Measurements from ENCODE around the gene CCN2.

CCN2 gene, protein sequence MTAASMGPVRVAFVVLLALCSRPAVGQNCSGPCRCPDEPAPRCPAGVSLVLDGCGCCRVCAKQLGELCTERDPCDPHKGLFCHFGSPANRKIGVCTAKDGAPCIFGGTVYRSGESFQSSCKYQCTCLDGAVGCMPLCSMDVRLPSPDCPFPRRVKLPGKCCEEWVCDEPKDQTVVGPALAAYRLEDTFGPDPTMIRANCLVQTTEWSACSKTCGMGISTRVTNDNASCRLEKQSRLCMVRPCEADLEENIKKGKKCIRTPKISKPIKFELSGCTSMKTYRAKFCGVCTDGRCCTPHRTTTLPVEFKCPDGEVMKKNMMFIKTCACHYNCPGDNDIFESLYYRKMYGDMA

DNA sequence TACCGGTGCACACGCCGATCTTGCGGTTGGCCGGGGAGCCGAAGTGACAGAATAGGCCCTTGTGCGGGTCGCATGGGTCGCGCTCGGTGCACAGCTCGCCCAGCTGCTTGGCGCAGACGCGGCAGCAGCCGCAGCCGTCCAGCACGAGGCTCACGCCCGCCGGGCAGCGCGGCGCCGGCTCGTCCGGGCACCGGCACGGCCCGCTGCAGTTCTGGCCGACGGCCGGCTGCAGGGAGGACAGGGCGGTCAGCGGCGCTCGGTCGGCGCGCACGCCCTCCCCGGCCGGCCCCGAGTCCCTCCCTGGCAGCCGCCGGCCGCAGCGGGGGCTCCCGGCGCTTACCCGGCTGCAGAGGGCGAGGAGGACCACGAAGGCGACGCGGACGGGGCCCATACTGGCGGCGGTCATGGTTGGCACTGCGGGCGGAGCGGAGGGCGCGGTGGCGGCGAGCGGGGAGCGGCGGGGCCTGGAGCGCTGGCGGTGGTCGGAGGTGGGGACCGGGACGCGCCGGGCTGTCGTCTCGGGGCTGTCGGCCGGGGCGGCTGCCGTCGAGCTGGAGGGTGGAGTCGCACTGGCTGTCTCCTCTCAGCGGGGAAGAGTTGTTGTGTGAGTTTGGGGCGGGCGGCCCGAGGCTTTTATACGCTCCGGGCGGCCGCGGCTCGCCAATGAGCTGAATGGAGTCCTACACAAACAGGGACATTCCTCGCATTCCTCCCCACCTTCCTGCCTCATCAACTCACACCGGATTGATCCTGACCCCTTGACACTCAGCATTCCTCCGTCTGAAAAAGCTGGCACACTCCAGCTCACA lies at the start of gene CCN2:
CCN2 (minus strand) TSS at position 606 of the 809 bp plus-strand sequence; CDS start at position 406, 200 bp downstream.
- peak within 1 kb of the TSS; percentile 74 for H3K4me3 ChIP-seq (ENCODE audit: low read depth, low read length)
- peak within 1 kb of the TSS; percentile 91 for H3K27ac ChIP-seq (ENCODE audit: low read depth, low read length)
- H3K27me3 ChIP-seq (ENCODE audit: control insufficient read depth, insufficient read depth, low read length), result no peaks in the 10 kb centered on the region
- peaks cover 59% of the 10 kb centered on the region for H3K4me1 ChIP-seq (ENCODE audit: control insufficient read depth, insufficient read depth, low read length)
- H3K9ac ChIP-seq (ENCODE audit: low read length), result peak within 1 kb of the TSS; percentile 84
- H3K9me3 ChIP-seq (ENCODE audit: control insufficient read depth, insufficient read depth, low read depth, low read length), result no peaks in the 10 kb centered on the region
- H3K36me3 ChIP-seq (ENCODE audit: control insufficient read depth, insufficient read depth, low read length), result peaks cover 29% of the 10 kb centered on the region

DNA sequence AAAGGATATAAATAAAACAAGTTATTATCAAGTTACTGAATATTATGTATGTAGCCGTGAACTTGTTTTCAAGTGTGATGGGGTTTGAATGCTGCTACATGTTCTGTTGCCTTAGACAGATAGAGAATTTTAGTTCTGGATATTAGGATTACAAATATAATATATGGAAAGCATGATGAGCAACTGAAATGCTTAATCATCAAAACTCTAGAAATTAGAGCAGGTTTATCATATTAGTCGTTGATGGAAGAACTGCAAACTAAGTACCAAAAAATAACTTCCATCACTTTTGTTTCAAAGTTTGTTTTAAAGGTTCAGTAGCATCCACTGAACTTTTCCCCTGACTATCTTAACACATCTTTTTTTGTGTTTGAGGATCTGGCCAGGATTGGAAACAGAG lies 49.1 kb upstream of the CCN2 start:
- Histone ChIP-seq H3K27ac (ENCODE audit: low read depth, low read length) (no peak overlapping the region), H3K9ac (ENCODE audit: low read length) (no peak overlapping the region), H3K9me3 (ENCODE audit: control insufficient read depth, insufficient read depth, low read depth, low read length) (peaks cover 25% of the 10 kb centered on the region), H3K4me3 (ENCODE audit: low read depth, low read length) (no peak overlapping the region), H3K27me3 (ENCODE audit: control insufficient read depth, insufficient read depth, low read length) (no peaks in the 10 kb centered on the region), H3K4me1 (ENCODE audit: control insufficient read depth, insufficient read depth, low read length) (no peaks in the 10 kb centered on the region), H3K36me3 (ENCODE audit: control insufficient read depth, insufficient read depth, low read length) (peaks cover 2% of the 10 kb centered on the region; the same call in 1 of the 2 replicates)

DNA sequence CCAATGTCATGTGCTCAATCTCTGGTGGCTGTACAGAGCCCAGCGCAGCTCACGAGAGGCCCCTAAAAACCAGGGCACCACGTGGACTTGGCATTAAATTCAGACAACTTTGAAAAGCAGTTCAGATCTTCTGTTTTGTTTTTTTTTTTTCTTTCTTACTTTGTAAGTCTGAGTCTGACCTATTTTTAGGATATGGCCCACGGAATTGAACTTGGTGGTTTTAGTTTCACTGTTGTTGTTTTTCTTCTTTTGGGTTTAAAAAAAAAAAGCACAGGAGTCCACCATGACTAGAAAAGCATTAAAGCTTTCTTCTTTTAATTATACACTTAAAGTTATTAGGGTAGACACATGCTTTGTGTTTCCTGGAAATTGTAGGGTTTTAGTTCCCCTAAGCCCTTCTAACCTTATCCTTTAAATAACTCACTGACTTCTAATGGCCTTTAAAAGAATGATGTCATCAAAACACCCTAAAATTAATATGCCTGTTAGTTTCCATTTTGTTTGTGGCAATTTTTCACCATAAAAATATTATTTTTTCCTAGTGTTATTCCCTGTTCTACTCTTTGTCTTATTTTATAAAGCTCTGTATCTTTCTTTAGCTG lies 48.5 kb upstream of the CCN2 start:
- no peak overlapping the region for H3K27ac ChIP-seq (ENCODE audit: low read depth, low read length)

DNA sequence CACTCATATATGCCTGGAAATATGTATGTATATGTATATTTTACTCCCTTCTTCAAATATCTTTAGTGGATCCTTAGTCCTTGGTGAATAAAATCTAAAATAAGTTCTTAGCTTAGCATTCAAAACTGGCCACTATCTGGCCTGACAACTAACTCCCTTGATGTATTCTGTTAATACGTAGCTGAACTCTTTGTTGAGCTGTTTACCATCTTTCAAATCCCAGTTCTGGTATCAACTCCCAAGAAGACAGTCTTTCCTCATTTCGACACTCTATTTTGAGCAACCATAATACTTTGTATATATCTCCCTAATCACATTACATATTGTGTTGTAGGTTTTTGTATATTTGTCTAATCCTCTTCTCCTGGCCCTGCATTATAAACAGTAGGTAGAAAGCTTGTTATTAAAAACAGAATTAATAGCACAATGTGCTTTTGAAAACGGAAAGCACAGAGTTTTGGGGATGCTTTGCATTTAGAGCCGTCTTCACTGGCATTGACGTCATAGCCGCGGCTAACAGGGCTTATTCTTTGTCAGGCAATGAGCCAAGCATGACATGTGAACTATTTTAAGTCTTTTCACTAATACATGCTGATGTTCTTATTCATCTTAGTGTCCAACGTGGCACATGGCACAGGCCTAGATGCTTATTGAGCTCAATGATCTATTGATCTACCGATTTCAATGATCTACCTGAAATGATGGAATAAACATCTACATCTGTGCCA lies 47.2 kb upstream of the CCN2 start:
- Histone ChIP-seq H3K9me3 (ENCODE audit: control insufficient read depth, insufficient read depth, low read depth, low read length) (peaks cover 13% of the 10 kb centered on the region), H3K4me1 (ENCODE audit: control insufficient read depth, insufficient read depth, low read length) (no peaks in the 10 kb centered on the region), H3K4me3 (ENCODE audit: low read depth, low read length) (no peak overlapping the region), H3K27ac (ENCODE audit: low read depth, low read length) (no peak overlapping the region), H3K27me3 (ENCODE audit: control insufficient read depth, insufficient read depth, low read length) (no peaks in the 10 kb centered on the region), H3K36me3 (ENCODE audit: control insufficient read depth, insufficient read depth, low read length) (no peaks in the 10 kb centered on the region; the same call in 1 of the 2 replicates), H3K9ac (ENCODE audit: low read length) (no peak overlapping the region)

More for the DNA sequence above, 48.5 kb upstream of the CCN2 start:
- Histone ChIP-seq H3K36me3 (ENCODE audit: control insufficient read depth, insufficient read depth, low read length) (peaks cover 2% of the 10 kb centered on the region; the same call in 1 of the 2 replicates), H3K9me3 (ENCODE audit: control insufficient read depth, insufficient read depth, low read depth, low read length) (peaks cover 23% of the 10 kb centered on the region), H3K4me3 (ENCODE audit: low read depth, low read length) (no peak overlapping the region), H3K9ac (ENCODE audit: low read length) (no peak overlapping the region), H3K4me1 (ENCODE audit: control insufficient read depth, insufficient read depth, low read length) (no peaks in the 10 kb centered on the region), H3K27me3 (ENCODE audit: control insufficient read depth, insufficient read depth, low read length) (no peaks in the 10 kb centered on the region)

DNA sequence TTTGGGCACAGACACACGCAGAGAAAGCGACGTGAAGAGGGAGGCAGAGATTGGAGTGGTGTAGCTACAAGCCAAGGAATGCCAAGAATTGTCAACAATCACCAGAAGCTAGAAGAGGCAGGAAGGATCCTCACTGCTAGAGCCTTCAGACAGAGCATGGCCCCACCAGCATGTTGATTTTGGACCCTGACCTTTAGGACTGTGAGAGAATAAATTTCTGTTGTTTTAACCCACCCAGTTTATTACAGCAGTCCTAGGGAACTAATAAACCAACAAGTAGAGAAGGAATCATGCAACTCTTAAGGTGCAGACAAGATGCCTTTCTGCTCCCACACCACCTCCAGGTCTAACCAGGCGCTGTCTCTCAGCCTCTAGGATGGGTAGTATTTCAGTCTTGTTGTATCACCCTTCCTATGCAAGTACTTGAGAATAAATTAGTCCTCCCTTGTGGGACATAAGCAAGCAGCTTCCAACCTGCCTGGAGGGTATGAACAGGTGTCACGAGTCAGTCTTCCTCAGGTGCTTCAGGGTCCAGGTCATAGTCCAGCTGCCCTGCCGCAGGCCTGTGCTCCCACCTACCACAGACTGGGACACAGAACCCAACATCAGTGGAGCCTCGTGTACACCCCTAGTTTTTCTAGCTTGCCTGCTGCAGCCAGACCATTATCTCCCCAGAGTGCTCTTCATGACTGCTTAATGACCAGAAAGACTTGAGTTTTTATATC lies 46.4 kb upstream of the CCN2 start:
- Histone ChIP-seq H3K9me3 (ENCODE audit: control insufficient read depth, insufficient read depth, low read depth, low read length) (peaks cover 4% of the 10 kb centered on the region; the same call in 1 of the 2 replicates), H3K4me1 (ENCODE audit: control insufficient read depth, insufficient read depth, low read length) (no peaks in the 10 kb centered on the region), H3K27ac (ENCODE audit: low read depth, low read length) (no peak overlapping the region), H3K36me3 (ENCODE audit: control insufficient read depth, insufficient read depth, low read length) (no peaks in the 10 kb centered on the region), H3K27me3 (ENCODE audit: control insufficient read depth, insufficient read depth, low read length) (no peaks in the 10 kb centered on the region), H3K9ac (ENCODE audit: low read length) (no peak overlapping the region), H3K4me3 (ENCODE audit: low read depth, low read length) (no peak overlapping the region)

DNA sequence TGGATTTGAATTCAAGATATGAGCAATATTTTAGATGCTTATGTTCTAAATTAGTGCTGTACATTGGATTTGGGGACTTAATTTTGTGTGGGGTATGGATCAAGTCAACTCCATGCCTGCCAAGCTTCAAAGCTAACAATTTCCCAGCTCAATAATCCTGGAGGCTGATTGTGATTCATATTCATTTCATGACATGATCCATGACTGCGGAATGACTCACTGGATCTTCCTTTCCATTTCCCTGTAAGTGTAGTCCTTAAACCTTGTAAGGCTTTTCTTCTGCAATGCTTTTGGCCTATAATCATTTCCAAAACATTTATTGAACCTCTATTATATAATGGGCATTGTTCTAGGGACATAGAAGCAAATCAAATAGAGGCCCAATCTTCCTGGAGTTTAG lies 44.7 kb upstream of the CCN2 start:
- H3K27ac ChIP-seq (ENCODE audit: low read depth, low read length), result no peak overlapping the region
- H3K27me3 ChIP-seq (ENCODE audit: control insufficient read depth, insufficient read depth, low read length), result no peaks in the 10 kb centered on the region
- no peak overlapping the region for H3K9ac ChIP-seq (ENCODE audit: low read length)
- no peaks in the 10 kb centered on the region for H3K9me3 ChIP-seq (ENCODE audit: control insufficient read depth, insufficient read depth, low read depth, low read length)
- no peaks in the 10 kb centered on the region for H3K4me1 ChIP-seq (ENCODE audit: control insufficient read depth, insufficient read depth, low read length)
- H3K4me3 ChIP-seq (ENCODE audit: low read depth, low read length), result no peak overlapping the region
- H3K36me3 ChIP-seq (ENCODE audit: control insufficient read depth, insufficient read depth, low read length), result no peaks in the 10 kb centered on the region

DNA sequence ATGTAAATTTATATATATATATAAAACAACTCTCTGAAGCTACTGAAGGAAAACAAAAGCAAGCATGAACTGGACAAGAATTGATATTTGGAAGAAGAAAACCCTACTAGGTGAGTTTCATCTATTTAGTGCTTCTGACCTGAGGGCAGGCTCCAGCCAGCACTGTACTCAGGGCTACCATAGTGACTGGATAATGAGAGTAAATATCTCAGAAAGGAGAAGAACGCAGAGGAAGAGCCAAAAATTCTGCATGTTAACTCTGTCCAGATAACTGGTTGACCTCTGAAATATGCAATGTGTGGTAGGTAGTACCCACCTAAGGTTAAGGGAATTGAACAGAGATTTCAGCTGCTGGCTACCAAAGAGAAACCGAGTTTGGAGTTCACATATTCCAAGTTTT lies 41.4 kb upstream of the CCN2 start:
- Histone ChIP-seq H3K9me3 (ENCODE audit: control insufficient read depth, insufficient read depth, low read depth, low read length) (no peaks in the 10 kb centered on the region), H3K4me3 (ENCODE audit: low read depth, low read length) (no peak overlapping the region), H3K27me3 (ENCODE audit: control insufficient read depth, insufficient read depth, low read length) (no peaks in the 10 kb centered on the region), H3K4me1 (ENCODE audit: control insufficient read depth, insufficient read depth, low read length) (no peaks in the 10 kb centered on the region), H3K9ac (ENCODE audit: low read length) (no peak overlapping the region), H3K27ac (ENCODE audit: low read depth, low read length) (no peak overlapping the region), H3K36me3 (ENCODE audit: control insufficient read depth, insufficient read depth, low read length) (no peaks in the 10 kb centered on the region)

DNA sequence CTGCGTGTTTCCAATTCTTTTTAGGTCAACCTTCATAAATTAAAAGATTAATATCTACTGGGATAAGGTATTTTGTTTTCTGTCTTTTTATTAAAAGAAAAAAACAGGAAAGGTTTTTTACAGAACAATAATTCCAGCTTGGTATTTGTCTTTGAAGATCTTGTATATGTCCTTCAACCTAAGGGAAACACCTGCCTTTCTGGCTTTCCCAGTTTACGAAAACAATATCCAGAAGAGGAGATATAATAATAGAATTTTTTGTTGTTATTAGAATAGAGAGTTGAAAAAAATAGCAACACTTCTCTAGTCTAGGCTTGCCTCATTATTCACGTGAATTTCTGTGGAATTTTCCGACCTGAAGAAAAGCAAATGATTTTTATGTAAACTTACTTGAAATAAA lies 37.9 kb upstream of the CCN2 start:
- no peak overlapping the region for H3K4me3 ChIP-seq (ENCODE audit: low read depth, low read length)
- no peak overlapping the region for H3K27ac ChIP-seq (ENCODE audit: low read depth, low read length)
- no peaks in the 10 kb centered on the region for H3K4me1 ChIP-seq (ENCODE audit: control insufficient read depth, insufficient read depth, low read length)
- no peaks in the 10 kb centered on the region for H3K9me3 ChIP-seq (ENCODE audit: control insufficient read depth, insufficient read depth, low read depth, low read length)
- H3K27me3 ChIP-seq (ENCODE audit: control insufficient read depth, insufficient read depth, low read length), result no peaks in the 10 kb centered on the region
- H3K9ac ChIP-seq (ENCODE audit: low read length), result no peak overlapping the region
- H3K36me3 ChIP-seq (ENCODE audit: control insufficient read depth, insufficient read depth, low read length), result no peaks in the 10 kb centered on the region

DNA sequence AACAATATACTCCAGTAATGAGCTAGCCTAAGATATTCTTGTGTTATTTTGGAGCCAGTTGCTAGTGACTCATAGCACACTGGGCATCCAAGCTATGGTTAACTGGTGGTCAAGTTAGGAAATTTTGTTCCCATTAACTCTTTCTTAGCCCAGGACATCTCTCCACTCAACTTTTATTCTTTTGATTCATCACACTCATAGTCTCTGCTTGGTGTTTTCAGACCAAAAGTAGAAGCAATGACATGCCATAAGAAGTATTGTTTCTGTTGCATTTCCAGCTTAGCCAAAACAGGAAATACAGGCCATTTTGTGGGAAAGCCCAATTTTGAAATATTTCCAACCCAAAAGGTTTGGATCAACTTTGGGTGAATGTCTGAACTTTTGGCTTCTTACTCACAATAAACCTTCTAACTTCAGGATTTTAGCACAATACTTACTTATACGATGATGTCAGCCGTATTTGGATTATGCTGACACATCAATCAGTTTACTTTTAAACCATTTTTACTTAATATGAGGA lies 31.6 kb upstream of the CCN2 start:
- Histone ChIP-seq H3K36me3 (ENCODE audit: control insufficient read depth, insufficient read depth, low read length) (no peaks in the 10 kb centered on the region), H3K27me3 (ENCODE audit: control insufficient read depth, insufficient read depth, low read length) (no peaks in the 10 kb centered on the region), H3K4me1 (ENCODE audit: control insufficient read depth, insufficient read depth, low read length) (no peaks in the 10 kb centered on the region), H3K27ac (ENCODE audit: low read depth, low read length) (no peak overlapping the region), H3K4me3 (ENCODE audit: low read depth, low read length) (no peak overlapping the region), H3K9me3 (ENCODE audit: control insufficient read depth, insufficient read depth, low read depth, low read length) (no peaks in the 10 kb centered on the region), H3K9ac (ENCODE audit: low read length) (no peak overlapping the region)

DNA sequence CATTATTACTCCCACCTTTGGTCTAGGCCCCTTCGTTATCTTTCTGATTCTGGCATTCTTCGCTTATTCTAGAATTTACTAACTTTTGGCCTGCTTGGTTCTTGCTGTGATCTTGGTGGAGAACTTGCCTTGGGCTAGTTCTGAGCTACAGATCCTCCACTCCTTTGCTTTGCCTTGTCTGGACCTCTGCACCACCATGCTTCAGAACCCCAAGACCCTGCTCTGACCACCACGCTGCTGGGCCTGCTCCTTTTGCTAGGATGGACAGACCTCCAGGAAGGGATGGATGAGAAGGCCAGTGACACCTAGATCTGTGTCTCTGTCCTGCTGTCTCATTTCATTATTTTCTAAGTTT lies 30.4 kb upstream of the CCN2 start:
- Histone ChIP-seq H3K27me3 (ENCODE audit: control insufficient read depth, insufficient read depth, low read length) (no peaks in the 10 kb centered on the region), H3K36me3 (ENCODE audit: control insufficient read depth, insufficient read depth, low read length) (no peaks in the 10 kb centered on the region), H3K9me3 (ENCODE audit: control insufficient read depth, insufficient read depth, low read depth, low read length) (no peaks in the 10 kb centered on the region), H3K9ac (ENCODE audit: low read length) (no peak overlapping the region), H3K4me1 (ENCODE audit: control insufficient read depth, insufficient read depth, low read length) (no peaks in the 10 kb centered on the region), H3K4me3 (ENCODE audit: low read depth, low read length) (no peak overlapping the region), H3K27ac (ENCODE audit: low read depth, low read length) (no peak overlapping the region)

Measured in HUES6 (cell line).